GM21381 (cell line): Measurements from ENCODE around the gene CSTF2.
A peak's percentile ranks its signal among the peaks of the same experiment; 100 is the strongest.
"Not testable (repeated sequence)": the region's sequence is repeated elsewhere in the genome, so short reads cannot be mapped to it uniquely, and the experiment has no call there.

Experiments used
- ATAC-seq: cut with Tn5 transposase; IDR thresholded peaks from one replicate; pipeline ENCODE4 v1.9.1; 2021; ENCODE audit warnings: mild to moderate bottlenecking, moderate library complexity; ENCODE audit not compliant: unreplicated experiment

The CSTF2 gene

GRCh38 chrX:100819837-100820666, at the start of gene CSTF2:
TSS of gene CSTF2 (plus strand) at chrX:100820391. CDS start at chrX:100820417, 26 bp downstream.
- ATAC-seq: peak; percentile 99

- not testable (repeated sequence) for ATAC-seq
Measured at GRCh38 chrX:100796371-100796770, 23.8 kb upstream of the CSTF2 start.

- no peak for ATAC-seq
Measured at GRCh38 chrX:100797359-100797758, 22.8 kb upstream of the CSTF2 start.

- no peak for ATAC-seq
Measured at GRCh38 chrX:100798484-100799214, 21.5 kb upstream of the CSTF2 start.

GRCh38 chrX:100802843-100803242, 17.3 kb upstream of the CSTF2 start:
- ATAC-seq: no peak

- no peak for ATAC-seq
Measured at GRCh38 chrX:100804780-100805179, 15.4 kb upstream of the CSTF2 start.

GRCh38 chrX:100808265-100808664, 11.9 kb upstream of the CSTF2 start:
- ATAC-seq: not testable (repeated sequence)

GRCh38 chrX:100812216-100813158, 7.7 kb upstream of the CSTF2 start:
- ATAC-seq: no peak

- no peak for ATAC-seq
Measured at GRCh38 chrX:100817340-100817739, 2.9 kb upstream of the CSTF2 start.

GRCh38 chrX:100819534-100819836, 706 bp upstream of the CSTF2 start:
- no peak for ATAC-seq

GRCh38 chrX:100829730-100830129, 9.5 kb downstream of the CSTF2 start:
- ATAC-seq: peak; percentile 66

GRCh38 chrX:100830143-100830542, 10.0 kb downstream of the CSTF2 start:
- peak; percentile 27 for ATAC-seq

- peak; percentile 37 for ATAC-seq
Measured at GRCh38 chrX:100830547-100830946, 10.4 kb downstream of the CSTF2 start.

- no peak for ATAC-seq
Measured at GRCh38 chrX:100831219-100831946, 11.2 kb downstream of the CSTF2 start.

GRCh38 chrX:100850317-100850716, 30.1 kb downstream of the CSTF2 start:
- ATAC-seq: no peak

- no peak for ATAC-seq
Measured at GRCh38 chrX:100852810-100853209, 32.6 kb downstream of the CSTF2 start.

GRCh38 chrX:100863326-100863864, 43.2 kb downstream of the CSTF2 start:
- ATAC-seq: no peak

GRCh38 chrX:100864657-100865391, 44.6 kb downstream of the CSTF2 start:
- no peak for ATAC-seq

- ATAC-seq: no peak
Measured at GRCh38 chrX:100868273-100868672, 48.1 kb downstream of the CSTF2 start.

GRCh38 chrX:100870527-100870926, 50.3 kb downstream of the CSTF2 start:
- ATAC-seq: no peak
